HFFc6 (cell line): ENCODE results near the gene SEL1L2. TPM values are rescaled to one million over a fixed set of nuclear protein-coding genes. Genes with fewer than 3 reads are reported as not detected.

ENCODE experiments used
- DNase-seq: peaks from one replicate; pipeline ENCODE4 v3.0.0-alpha.2; 2018
- H3K27ac Mint-ChIP-seq: 2 replicates; pipeline ENCODE4 v1.8.0; 2020; ENCODE audit warnings: mild to moderate bottlenecking, mixed read lengths
- H3K27me3 Mint-ChIP-seq: 2 replicates; pipeline ENCODE4 v1.8.0; 2021; ENCODE audit warnings: mild to moderate bottlenecking, moderate library complexity, mixed read lengths; ENCODE audit not compliant: insufficient read depth
- H3K36me3 Mint-ChIP-seq: 2 replicates; pipeline ENCODE4 v1.8.0; 2021; ENCODE audit warnings: low read depth, mixed read lengths
- H3K4me1 Mint-ChIP-seq: 2 replicates; pipeline ENCODE4 v1.8.0; 2020; ENCODE audit warnings: low read depth, mixed read lengths
- H3K4me3 Mint-ChIP-seq: 2 replicates; pipeline ENCODE4 v1.8.0; 2020; ENCODE audit warnings: mild to moderate bottlenecking, moderate library complexity, mixed read lengths
- H3K9me3 Mint-ChIP-seq: 2 replicates; pipeline ENCODE4 v1.8.0; 2020; ENCODE audit warnings: mild to moderate bottlenecking, mixed read lengths
- CTCF ChIP-seq: fragments of 200-600 bp; sonication (generic); IDR thresholded peaks from 2 replicates; pipeline ENCODE4 v1.5.0; 2021; ENCODE audit warnings: antibody characterized with exemption, mild to moderate bottlenecking
- long read RNA-seq: library from polyadenylated mRNA; unstranded; transcript quantifications from one replicate; pipeline ENCODE4 v2.0.0, GENCODE V29; 2019
- total RNA-seq, 6 experiments: library from RNA; stranded (reverse); fragmentation: NEBNext Ultra II Directional; extraction: Animal tissue kit (Norgen Biotek cat#: 25700); gene quantifications; 2 replicates in 1 of 6; 3 replicates in 5 of 6; pipeline ENCODE4 v1.2.3, GENCODE V29; 2021

SEL1L2 gene, protein sequence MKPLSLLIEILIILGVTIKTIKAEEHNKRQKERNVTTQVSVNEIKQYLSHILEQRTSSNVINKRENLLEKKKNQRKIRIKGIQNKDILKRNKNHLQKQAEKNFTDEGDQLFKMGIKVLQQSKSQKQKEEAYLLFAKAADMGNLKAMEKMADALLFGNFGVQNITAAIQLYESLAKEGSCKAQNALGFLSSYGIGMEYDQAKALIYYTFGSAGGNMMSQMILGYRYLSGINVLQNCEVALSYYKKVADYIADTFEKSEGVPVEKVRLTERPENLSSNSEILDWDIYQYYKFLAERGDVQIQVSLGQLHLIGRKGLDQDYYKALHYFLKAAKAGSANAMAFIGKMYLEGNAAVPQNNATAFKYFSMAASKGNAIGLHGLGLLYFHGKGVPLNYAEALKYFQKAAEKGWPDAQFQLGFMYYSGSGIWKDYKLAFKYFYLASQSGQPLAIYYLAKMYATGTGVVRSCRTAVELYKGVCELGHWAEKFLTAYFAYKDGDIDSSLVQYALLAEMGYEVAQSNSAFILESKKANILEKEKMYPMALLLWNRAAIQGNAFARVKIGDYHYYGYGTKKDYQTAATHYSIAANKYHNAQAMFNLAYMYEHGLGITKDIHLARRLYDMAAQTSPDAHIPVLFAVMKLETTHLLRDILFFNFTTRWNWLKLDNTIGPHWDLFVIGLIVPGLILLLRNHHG
- under 1 TPM in 1 of 6 experiments, not detected in 5; 0.85 TPM for total RNA-seq
- long read RNA-seq, partial matches to known transcripts = 0 of 1 reads
- long read RNA-seq, other reads (novel, unspliced or antisense) = 0 of 1 reads

DNA sequence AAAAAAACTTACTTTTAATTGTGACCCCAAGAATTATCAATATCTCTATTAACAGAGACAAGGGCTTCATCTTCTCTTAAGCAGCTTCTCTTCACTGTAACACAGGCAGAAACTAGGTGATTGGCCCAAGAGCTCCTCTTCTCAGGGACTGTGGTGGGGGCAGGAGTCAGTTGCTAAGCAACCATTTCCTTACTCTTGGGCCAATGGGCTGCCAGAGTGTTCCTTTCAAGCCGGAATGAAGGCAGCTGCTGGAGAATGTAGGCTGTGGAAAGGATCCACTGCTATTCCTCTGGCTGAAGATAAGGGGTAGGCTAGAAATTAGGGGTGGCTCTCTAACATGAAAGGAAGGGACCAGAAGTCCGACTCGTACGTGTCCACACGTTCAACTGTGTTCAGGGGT is at the start of gene SEL1L2:
Gene SEL1L2, minus strand, starts transcription at position 150 of the 400 bp plus-strand sequence. Its CDS starts 80 bp downstream, at position 70.
- TF ChIP-seq CTCF = no peak
- H3K27me3 Mint-ChIP-seq = no peaks in the 10 kb centered on the region; the same call in 1 of the 2 replicates
- no peak within 1 kb of the TSS for H3K4me3 Mint-ChIP-seq

GRCh38 chr20:14036567-14036966 is 46.2 kb upstream of the SEL1L2 start:
- no peak for TF ChIP-seq CTCF
- H3K9me3 Mint-ChIP-seq = peaks cover 5% of the 10 kb centered on the region; the same call in 1 of the 2 replicates
- H3K27me3 Mint-ChIP-seq = no peaks in the 10 kb centered on the region; the same call in 1 of the 2 replicates
- H3K27ac Mint-ChIP-seq = no peak overlapping the region
- H3K4me3 Mint-ChIP-seq = no peak overlapping the region
- no peaks in the 10 kb centered on the region for H3K4me1 Mint-ChIP-seq
- H3K36me3 Mint-ChIP-seq = no peaks in the 10 kb centered on the region
- DNase-seq = no peak

More for the DNA sequence above, at the start of gene SEL1L2:
- Mint-ChIP-seq H3K9me3 (peaks cover 32% of the 10 kb centered on the region), H3K27ac (no peak within 1 kb of the TSS), H3K36me3 (peaks cover 4% of the 10 kb centered on the region; the same call in 1 of the 2 replicates), H3K4me1 (no peaks in the 10 kb centered on the region)
- DNase-seq = no peak

DNA sequence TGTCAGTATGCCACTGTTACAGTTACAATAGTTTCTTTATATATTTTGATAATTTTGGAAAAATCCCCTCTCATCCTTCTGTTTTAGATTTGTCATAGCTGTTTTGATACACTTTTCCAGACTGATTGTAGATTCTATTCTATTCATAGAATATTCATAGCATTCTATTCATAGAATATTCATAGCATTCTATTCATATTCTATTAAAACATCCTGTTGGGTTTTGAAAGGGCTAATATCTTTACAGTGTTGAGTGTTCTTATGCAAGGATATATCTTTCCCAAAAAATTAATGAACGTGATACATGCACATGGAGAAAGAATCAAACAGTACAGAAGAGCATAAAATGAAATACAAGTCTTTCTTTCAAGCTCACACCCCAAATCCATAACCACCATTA is 42.9 kb upstream of the SEL1L2 start:
- H3K27ac Mint-ChIP-seq = no peak overlapping the region

GRCh38 chr20:14030991-14031390 is 40.6 kb upstream of the SEL1L2 start:
- H3K36me3 Mint-ChIP-seq = no peaks in the 10 kb centered on the region
- TF ChIP-seq CTCF = no peak
- H3K27me3 Mint-ChIP-seq = no peaks in the 10 kb centered on the region
- no peak overlapping the region for H3K27ac Mint-ChIP-seq
- H3K4me1 Mint-ChIP-seq = no peaks in the 10 kb centered on the region
- H3K4me3 Mint-ChIP-seq = no peak overlapping the region
- DNase-seq = no peak
- peaks cover 11% of the 10 kb centered on the region for H3K9me3 Mint-ChIP-seq

More for the DNA sequence above, 42.9 kb upstream of the SEL1L2 start:
- Mint-ChIP-seq H3K36me3 (no peaks in the 10 kb centered on the region), H3K27me3 (no peaks in the 10 kb centered on the region; the same call in 1 of the 2 replicates), H3K4me3 (no peak overlapping the region), H3K4me1 (no peaks in the 10 kb centered on the region), H3K9me3 (peaks cover 11% of the 10 kb centered on the region)
- DNase-seq = no peak
- no peak for TF ChIP-seq CTCF

GRCh38 chr20:14012671-14013070 is 22.3 kb upstream of the SEL1L2 start:
- Mint-ChIP-seq H3K36me3 (no peaks in the 10 kb centered on the region), H3K4me3 (no peak overlapping the region), H3K27ac (no peak overlapping the region), H3K9me3 (peaks cover 55% of the 10 kb centered on the region), H3K4me1 (no peaks in the 10 kb centered on the region), H3K27me3 (no peaks in the 10 kb centered on the region; the same call in 1 of the 2 replicates)
- TF ChIP-seq CTCF = no peak
- no peak for DNase-seq
